Vagina (tissue), 2 donors: Measurements from ENCODE around the gene EPB41L2. TPM values are rescaled to one million over a fixed set of nuclear protein-coding genes. Genes with fewer than 3 reads are reported as not detected.

Source experiments
- DNase-seq, 2 donors: peaks; one replicate each; pipeline ENCODE4 v3.0.0-alpha.2; 2017; ENCODE audit errors: extremely low spot score in 2 of 2
- H3K27ac ChIP-seq: fragments of 200-600 bp; sonication (generic); one replicate; pipeline ENCODE4 v1.5.1; 2019
- H3K27me3 ChIP-seq: fragments of 200-600 bp; sonication (generic); one replicate; pipeline ENCODE4 v1.5.1; 2019
- H3K36me3 ChIP-seq, 2 donors: fragments of 200-600 bp; sonication (generic); one replicate each; pipeline ENCODE4 v1.5.1; 2017 to 2019
- H3K4me1 ChIP-seq: fragments of 200-600 bp; sonication (generic); one replicate; pipeline ENCODE4 v1.5.1; 2019
- H3K4me3 ChIP-seq, 2 donors: fragments of 200-600 bp; sonication (generic); 1 replicate in 1 of 2; 2 replicates in 1 of 2; pipeline ENCODE4 v1.5.1; 2016 to 2019
- H3K9me3 ChIP-seq: fragments of 200-600 bp; sonication (generic); one replicate; pipeline ENCODE4 v1.5.1; 2019
- POLR2A ChIP-seq, 2 donors: fragments of 450-650 bp; IDR thresholded peaks; one replicate each; pipeline ENCODE4 v1.6.1; 2017; ENCODE audit warnings: antibody characterized with exemption in 2 of 2, mild to moderate bottlenecking in 2 of 2, moderate library complexity in 2 of 2
- POLR2AphosphoS5 ChIP-seq, 2 donors: sonication (generic); formaldehyde crosslinking; IDR thresholded peaks; one replicate each; pipeline ENCODE4 v1.9.0; 2017; ENCODE audit warnings: antibody characterized with exemption in 2 of 2, mild to moderate bottlenecking in 2 of 2, low read depth in 1 of 2; ENCODE audit not compliant: insufficient read depth in 1 of 2
- intact Hi-C: fragments of 100-400 bp; cut with DNase I; formaldehyde crosslinking; loops from one replicate; pipeline ENCODE4 v1.15.1; 2023
- total RNA-seq: library from RNA; depleted of rRNA; stranded (reverse); fragments of >200 nt; gene quantifications from one replicate; pipeline ENCODE4 v1.2.3, GENCODE V29; 2016
- TF ChIP-seq, protein P1 (sequence below), 3 experiments: fragments of 450-650 bp in 2 of 3; fragments of 200-600 bp in 1 of 3; sonication (generic) in 1 of 3; IDR thresholded peaks; one replicate each; pipeline ENCODE4 v1.5.1; 2017 to 2019; ENCODE audit warnings: antibody characterized with exemption in 3 of 3, mild to moderate bottlenecking in 2 of 3, moderate library complexity in 2 of 3

The EPB41L2 gene
- total RNA-seq, 1 donor from 2014 or later, result 96.7 TPM

DNA sequence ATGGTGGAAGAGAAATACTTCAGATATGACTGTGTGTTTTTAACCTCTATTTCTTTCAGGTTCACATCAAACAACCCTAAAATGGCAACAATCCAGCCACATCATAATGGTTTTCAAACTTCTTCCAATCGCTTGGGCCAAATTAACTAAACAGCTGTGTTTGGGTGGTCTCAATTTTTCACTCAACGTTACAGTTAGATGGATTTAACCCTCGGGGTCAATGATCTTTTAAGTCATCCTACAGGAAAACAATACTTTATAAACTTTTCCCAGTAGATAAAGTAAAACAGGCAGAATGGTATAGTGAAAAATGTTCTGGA lies 60.4 kb downstream of the EPB41L2 start:
- H3K9me3 ChIP-seq, result no peaks in the 10 kb centered on the region
- no peaks in the 10 kb centered on the region for H3K36me3 ChIP-seq
- TF ChIP-seq POLR2A (IDR thresholded peaks at IDR 0.05) (no peak), POLR2AphosphoS5 (IDR thresholded peaks at IDR 0.05; ENCODE audit: insufficient read depth in 1 of 2, low read depth in 1 of 2) (no peak)
- TF ChIP-seq, protein P1, sequence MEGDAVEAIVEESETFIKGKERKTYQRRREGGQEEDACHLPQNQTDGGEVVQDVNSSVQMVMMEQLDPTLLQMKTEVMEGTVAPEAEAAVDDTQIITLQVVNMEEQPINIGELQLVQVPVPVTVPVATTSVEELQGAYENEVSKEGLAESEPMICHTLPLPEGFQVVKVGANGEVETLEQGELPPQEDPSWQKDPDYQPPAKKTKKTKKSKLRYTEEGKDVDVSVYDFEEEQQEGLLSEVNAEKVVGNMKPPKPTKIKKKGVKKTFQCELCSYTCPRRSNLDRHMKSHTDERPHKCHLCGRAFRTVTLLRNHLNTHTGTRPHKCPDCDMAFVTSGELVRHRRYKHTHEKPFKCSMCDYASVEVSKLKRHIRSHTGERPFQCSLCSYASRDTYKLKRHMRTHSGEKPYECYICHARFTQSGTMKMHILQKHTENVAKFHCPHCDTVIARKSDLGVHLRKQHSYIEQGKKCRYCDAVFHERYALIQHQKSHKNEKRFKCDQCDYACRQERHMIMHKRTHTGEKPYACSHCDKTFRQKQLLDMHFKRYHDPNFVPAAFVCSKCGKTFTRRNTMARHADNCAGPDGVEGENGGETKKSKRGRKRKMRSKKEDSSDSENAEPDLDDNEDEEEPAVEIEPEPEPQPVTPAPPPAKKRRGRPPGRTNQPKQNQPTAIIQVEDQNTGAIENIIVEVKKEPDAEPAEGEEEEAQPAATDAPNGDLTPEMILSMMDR (IDR thresholded peaks at IDR 0.05), result no peak
- H3K4me1 ChIP-seq, result peaks cover 21% of the 10 kb centered on the region
- no peaks in the 10 kb centered on the region for H3K27me3 ChIP-seq
- no peak overlapping the region for H3K27ac ChIP-seq
- no peak for DNase-seq
- H3K4me3 ChIP-seq, result no peak overlapping the region
- intact Hi-C loops, result no loop called here

DNA sequence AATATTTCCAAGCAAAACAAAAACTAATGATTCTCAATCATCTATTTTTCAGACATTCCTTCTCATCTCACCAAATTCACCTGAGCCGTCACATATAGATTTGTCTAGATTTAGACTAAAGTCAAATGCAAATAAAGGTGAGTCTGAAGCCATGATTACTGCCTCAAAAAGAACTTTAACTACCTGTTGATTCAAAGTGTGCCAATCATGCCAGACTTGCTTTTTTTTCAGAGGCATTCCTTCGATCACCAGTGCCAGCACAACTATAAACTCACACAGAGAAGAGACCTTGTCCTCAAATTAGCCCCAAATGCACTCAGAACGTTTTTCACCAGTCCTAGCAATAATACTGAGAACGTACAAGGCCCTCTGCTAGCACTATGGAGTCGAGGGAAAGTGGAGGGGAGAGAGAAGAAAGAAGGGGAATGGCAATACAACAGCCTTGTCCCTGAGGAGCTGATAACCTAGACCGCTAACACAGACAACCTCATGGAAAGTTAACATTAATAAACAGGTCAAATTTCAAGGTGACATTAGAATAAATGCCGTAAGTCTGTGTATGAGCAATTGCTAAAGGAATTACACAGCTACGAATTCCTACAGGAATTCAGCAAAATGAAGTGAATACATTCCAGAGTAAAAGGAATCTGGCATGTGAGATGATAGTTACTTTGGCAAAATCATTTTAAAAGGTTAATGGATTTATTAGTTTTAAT lies 60.9 kb downstream of the EPB41L2 start:
- Histone ChIP-seq H3K27ac (no peak overlapping the region), H3K4me1 (peaks cover 26% of the 10 kb centered on the region)
- intact Hi-C loops, result no loop called here

DNA sequence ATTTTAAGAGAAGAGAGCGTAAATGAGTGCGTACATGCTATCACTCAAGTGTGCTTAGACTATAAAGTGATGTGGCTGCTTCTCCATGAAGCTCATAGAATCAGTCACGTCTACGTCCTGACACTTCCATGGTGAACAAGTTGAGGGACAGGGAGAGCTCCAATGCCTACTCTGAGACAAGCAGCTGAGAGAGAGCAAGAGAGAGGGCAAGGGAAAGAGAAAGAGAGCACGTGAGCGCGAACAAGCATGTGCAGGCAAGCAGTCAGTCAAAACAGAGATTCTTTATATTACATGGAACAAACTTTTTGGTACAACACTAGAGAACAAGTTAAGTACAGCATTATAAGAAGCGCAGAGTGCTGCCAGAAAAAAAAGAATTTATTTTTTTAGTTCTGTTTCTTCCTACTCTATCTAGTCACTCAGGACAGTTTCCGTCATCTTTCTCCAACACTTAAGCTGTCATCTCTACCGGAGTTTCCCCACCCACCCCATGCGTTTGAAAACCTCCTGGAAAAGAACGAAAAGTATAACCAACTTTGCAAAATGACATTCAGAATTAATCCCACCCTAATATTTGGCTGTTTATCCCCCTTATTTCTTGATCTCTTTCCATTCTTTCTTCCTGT lies 61.8 kb downstream of the EPB41L2 start:
- H3K4me3 ChIP-seq, result no peak overlapping the region
- no peaks in the 10 kb centered on the region for H3K27me3 ChIP-seq
- intact Hi-C loops, result no loop called here
- no peak for TF ChIP-seq POLR2AphosphoS5 (IDR thresholded peaks at IDR 0.05; ENCODE audit: insufficient read depth in 1 of 2, low read depth in 1 of 2)
- TF ChIP-seq, protein P1 (IDR thresholded peaks at IDR 0.05), result no peak
- TF ChIP-seq POLR2A (IDR thresholded peaks at IDR 0.05), result no peak
- no peaks in the 10 kb centered on the region for H3K36me3 ChIP-seq
- H3K9me3 ChIP-seq, result no peaks in the 10 kb centered on the region
- H3K4me1 ChIP-seq, result peaks cover 28% of the 10 kb centered on the region
- H3K27ac ChIP-seq, result no peak overlapping the region
- no peak for DNase-seq

More for the DNA sequence above, 60.9 kb downstream of the EPB41L2 start:
- DNase-seq, result no peak
- H3K9me3 ChIP-seq, result no peaks in the 10 kb centered on the region
- H3K27me3 ChIP-seq, result no peaks in the 10 kb centered on the region
- TF ChIP-seq, protein P1 (IDR thresholded peaks at IDR 0.05), result no peak
- TF ChIP-seq POLR2A (IDR thresholded peaks at IDR 0.05), result no peak
- no peak for TF ChIP-seq POLR2AphosphoS5 (IDR thresholded peaks at IDR 0.05; ENCODE audit: insufficient read depth in 1 of 2, low read depth in 1 of 2)
- no peak overlapping the region for H3K4me3 ChIP-seq
- no peaks in the 10 kb centered on the region for H3K36me3 ChIP-seq

DNA sequence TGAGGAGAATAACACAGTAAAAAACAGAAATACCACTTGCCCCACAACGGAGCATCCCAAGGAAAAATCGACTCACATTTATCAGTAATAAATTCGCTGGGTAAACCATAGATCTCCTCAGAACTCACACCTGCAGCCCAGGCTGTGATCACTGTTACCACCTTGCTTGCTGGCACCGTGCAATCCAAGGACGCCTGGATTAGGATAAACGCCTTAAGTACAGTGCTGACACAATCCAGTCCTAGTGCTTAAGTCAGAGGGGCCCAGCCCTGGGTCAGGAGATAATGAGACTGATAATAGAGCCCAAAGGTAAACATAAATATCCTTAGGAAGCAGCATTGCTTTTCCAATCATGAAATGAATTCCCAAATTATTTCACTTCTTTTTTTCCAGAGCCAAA lies 62.5 kb downstream of the EPB41L2 start:
- H3K4me3 ChIP-seq, result no peak overlapping the region
- no peaks in the 10 kb centered on the region for H3K36me3 ChIP-seq
- TF ChIP-seq POLR2AphosphoS5 (IDR thresholded peaks at IDR 0.05; ENCODE audit: insufficient read depth in 1 of 2, low read depth in 1 of 2) (no peak), POLR2A (IDR thresholded peaks at IDR 0.05) (no peak)
- TF ChIP-seq, protein P1 (IDR thresholded peaks at IDR 0.05), result no peak
- intact Hi-C loops, result no loop called here
- no peak for DNase-seq
- H3K9me3 ChIP-seq, result no peaks in the 10 kb centered on the region
- no peaks in the 10 kb centered on the region for H3K27me3 ChIP-seq
- H3K4me1 ChIP-seq, result peaks cover 27% of the 10 kb centered on the region
- H3K27ac ChIP-seq, result no peak overlapping the region
